ENCODE measurements around the gene ADAMTS14.

DNA sequence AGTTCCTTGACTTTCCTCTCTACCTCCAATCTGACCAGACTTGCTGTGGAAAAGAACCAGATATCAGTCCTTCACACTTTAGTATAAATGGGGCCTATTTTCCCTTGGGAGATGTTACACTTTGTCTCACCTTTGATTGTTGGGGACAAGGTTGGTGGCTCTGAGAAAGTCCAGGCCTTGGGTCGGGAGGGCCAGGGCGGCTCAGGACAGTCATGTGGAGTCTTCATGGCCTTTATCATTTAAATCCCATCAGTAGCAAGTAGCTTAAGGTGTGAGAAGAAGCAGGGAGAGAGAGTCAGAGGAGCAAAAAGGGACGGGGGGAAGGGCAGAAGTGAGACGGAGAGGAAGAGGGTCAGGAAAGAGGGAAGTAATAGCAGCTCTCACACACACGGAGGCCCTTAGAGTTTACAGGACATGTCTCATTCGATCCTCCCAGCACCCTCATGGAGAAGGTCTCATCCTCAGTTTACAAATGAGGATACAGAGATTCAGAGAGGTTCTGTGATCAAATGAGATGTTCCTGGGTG lies 72.4 kb downstream of the ADAMTS14 start:
- TF ChIP-seq TARDBP (IDR thresholded peaks at IDR 0.05) (no peak), HDGF (IDR thresholded peaks at IDR 0.05; ENCODE audit: borderline replicate concordance) (no peak), FOXK2 (IDR thresholded peaks at IDR 0.05) (no peak)

All from HEK293T (cell line).